Transverse colon (tissue), 4 donors: ENCODE measurements around the gene CST9. TPM values are rescaled to one million over a fixed set of nuclear protein-coding genes. Genes with fewer than 3 reads are reported as not detected.

ENCODE experiments used
- DNase-seq: peaks from one replicate; pipeline ENCODE4 v3.0.0-alpha.2; 2019
- H3K27ac ChIP-seq, 4 donors: fragments of 200-600 bp; sonication (generic); 2 replicates each; pipeline ENCODE4 v1.5.1; 2016 to 2018; ENCODE audit warnings: inconsistent platforms in 4 of 4
- H3K27me3 ChIP-seq: fragments of 200-600 bp; sonication (generic); 2 replicates; pipeline ENCODE4 v1.5.1; 2017; ENCODE audit warnings: inconsistent platforms
- H3K36me3 ChIP-seq, 4 donors: fragments of 200-600 bp; sonication (generic); 2 replicates each; pipeline ENCODE4 v1.5.1; 2017 to 2019; ENCODE audit warnings: inconsistent platforms in 4 of 4
- H3K4me1 ChIP-seq, 4 donors: fragments of 200-600 bp; sonication (generic); 2 replicates each; pipeline ENCODE4 v1.5.1; 2017 to 2020; ENCODE audit warnings: inconsistent platforms in 4 of 4
- H3K4me3 ChIP-seq, 4 donors: fragments of 200-600 bp; sonication (generic); 1 replicate in 1 of 4; 2 replicates in 3 of 4; pipeline versions ENCODE4 v1.5.1 to v1.6.1; 2017 to 2019; ENCODE audit warnings: inconsistent platforms in 4 of 4
- H3K9me3 ChIP-seq, 2 donors: fragments of 200-600 bp; sonication (generic); 2 replicates each; pipeline ENCODE4 v1.5.1; 2017 to 2019; ENCODE audit warnings: inconsistent platforms in 2 of 2
- EP300 ChIP-seq: sonication (generic); formaldehyde crosslinking; IDR thresholded peaks from one replicate; pipeline ENCODE4 v1.6.1; 2017; ENCODE audit warnings: antibody characterized with exemption, low read depth
- POLR2A ChIP-seq: fragments of 450-650 bp; IDR thresholded peaks from one replicate; pipeline ENCODE4 v1.6.1; 2016; ENCODE audit warnings: antibody characterized with exemption, mild to moderate bottlenecking, moderate library complexity
- POLR2AphosphoS5 ChIP-seq, 3 donors: sonication (generic); formaldehyde crosslinking; IDR thresholded peaks; one replicate each; pipeline ENCODE4 v1.6.1; 2016; ENCODE audit warnings: antibody characterized with exemption in 3 of 3
- WGBS, 2 donors: methylation state at CpG; one replicate each; pipeline ENCODE4 v1.1.5; 2018; ENCODE audit warnings: low coverage in 1 of 2; 5-methylcytosine and 5-hydroxymethylcytosine counted together
- in situ Hi-C, 4 donors: fragments of 200-750 bp; cut with MboI; loops; one replicate each; pipeline versions ENCODE4 v1.15.0 to v1.15.1; 2017; ENCODE audit warnings: low sequenced_read_pairs in 3 of 4, low pct_ligation_motif_present in 1 of 4, low pct_unique_long_range_greater_than_20kb in 1 of 4
- intact Hi-C: fragments of 100-400 bp; cut with DNase I; formaldehyde crosslinking; loops from one replicate; pipeline ENCODE4 v1.15.1; 2023; ENCODE audit warnings: low total_unique reads
- total RNA-seq, 4 donors: library from RNA; depleted of rRNA; stranded (reverse); fragments of >200 nt; gene quantifications; one replicate each; pipeline ENCODE4 v1.1.0, GENCODE V29; 2016
- TF ChIP-seq, protein P1 (sequence below), 5 experiments: fragments of 200-600 bp in 3 of 5; fragments of 450-650 bp in 2 of 5; sonication (generic) in 3 of 5; IDR thresholded peaks; 1 replicate in 2 of 5; 2 replicates in 3 of 5; pipeline ENCODE4 v1.5.1; 2016 to 2017; ENCODE audit warnings: antibody characterized with exemption in 5 of 5, inconsistent platforms in 3 of 5, mild to moderate bottlenecking in 2 of 5, moderate library complexity in 1 of 5

CST9 gene
- total RNA-seq, 4 donors from 2014 or later: not detected

DNA sequence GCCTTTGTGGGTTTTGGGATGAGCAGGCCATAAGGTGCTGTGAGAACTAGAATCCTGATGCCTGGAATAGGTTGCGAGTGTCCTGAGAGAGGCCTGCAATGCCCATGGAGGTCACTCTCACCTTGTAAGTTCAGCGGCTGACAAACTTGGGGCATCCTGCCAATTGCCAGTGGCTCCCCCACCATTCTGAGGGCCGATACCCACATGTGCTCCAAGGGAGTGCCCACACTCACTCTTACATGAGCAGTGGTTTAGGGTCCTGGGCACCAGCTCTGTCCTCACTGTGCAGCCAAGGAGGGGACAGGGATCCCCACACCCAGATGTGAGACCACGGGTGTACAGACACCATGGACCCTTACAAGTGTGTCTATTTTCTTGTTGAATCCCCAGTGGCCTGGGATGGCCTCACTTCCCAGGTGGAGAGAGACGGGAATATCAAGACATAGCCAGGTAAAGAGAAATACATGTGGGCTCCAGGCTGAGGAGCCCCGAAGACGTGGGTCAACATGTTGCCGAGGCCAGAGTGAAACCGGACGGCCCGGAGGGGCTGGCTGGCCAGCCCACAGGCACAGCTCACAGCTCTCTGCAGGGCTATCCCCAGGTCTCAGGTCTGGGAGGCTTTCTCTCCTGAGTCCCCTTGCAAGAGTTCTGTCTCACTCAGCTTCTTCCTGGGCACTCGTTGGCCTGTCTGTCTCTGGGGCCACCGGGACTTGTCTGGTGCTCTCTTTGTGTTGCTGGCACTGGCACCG, 2.0 kb upstream of the CST9 start:
- Histone ChIP-seq H3K4me3 (no peak overlapping the region), H3K36me3 (no peaks in the 10 kb centered on the region), H3K27me3 (no peaks in the 10 kb centered on the region), H3K9me3 (no peaks in the 10 kb centered on the region), H3K27ac (no peak overlapping the region), H3K4me1 (no peaks in the 10 kb centered on the region)
- DNase-seq: no peak
- TF ChIP-seq POLR2AphosphoS5 (IDR thresholded peaks at IDR 0.05) (no peak), EP300 (no peak), POLR2A (no peak)
- TF ChIP-seq, protein P1, sequence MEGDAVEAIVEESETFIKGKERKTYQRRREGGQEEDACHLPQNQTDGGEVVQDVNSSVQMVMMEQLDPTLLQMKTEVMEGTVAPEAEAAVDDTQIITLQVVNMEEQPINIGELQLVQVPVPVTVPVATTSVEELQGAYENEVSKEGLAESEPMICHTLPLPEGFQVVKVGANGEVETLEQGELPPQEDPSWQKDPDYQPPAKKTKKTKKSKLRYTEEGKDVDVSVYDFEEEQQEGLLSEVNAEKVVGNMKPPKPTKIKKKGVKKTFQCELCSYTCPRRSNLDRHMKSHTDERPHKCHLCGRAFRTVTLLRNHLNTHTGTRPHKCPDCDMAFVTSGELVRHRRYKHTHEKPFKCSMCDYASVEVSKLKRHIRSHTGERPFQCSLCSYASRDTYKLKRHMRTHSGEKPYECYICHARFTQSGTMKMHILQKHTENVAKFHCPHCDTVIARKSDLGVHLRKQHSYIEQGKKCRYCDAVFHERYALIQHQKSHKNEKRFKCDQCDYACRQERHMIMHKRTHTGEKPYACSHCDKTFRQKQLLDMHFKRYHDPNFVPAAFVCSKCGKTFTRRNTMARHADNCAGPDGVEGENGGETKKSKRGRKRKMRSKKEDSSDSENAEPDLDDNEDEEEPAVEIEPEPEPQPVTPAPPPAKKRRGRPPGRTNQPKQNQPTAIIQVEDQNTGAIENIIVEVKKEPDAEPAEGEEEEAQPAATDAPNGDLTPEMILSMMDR (IDR thresholded peaks at IDR 0.05): no peak
- WGBS, 2 donors: 91% methylated on average over 14 of the region's 14 CpGs; no CpG with 5 or more reads in 1 of the 2 donors
- intact Hi-C loops: loop anchor here (5.0 kb wide), 1 partner anchor 165 kb away; no protein-coding TSS in a partner anchor
- in situ Hi-C loops: loop anchor here in 2 of 4 donors (10.0 to 25.0 kb wide), 4 partner anchors 163 to 920 kb away; partner anchors contain the start of gene CSTL1 (in 1 of the 2)

DNA sequence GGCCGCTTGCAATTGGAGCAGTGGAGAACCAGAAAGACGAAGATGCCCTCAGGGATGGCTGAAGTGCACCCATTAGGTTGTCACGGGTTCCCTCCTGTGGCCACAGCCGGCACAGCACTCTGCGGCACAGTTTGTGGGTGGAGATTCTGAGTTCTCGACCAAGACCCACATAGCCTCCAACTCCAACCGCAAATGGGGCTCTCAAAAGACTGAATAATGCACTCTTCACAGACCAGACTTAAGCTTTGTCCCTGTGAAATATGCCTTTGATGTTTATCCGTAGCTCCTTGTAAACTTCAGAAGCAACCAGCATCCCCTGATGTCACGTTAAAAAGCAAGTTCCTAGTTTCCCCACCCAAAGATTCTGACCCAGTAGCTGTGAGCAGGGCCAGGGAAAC, 934 bp upstream of the CST9 start:
- no peaks in the 10 kb centered on the region for H3K9me3 ChIP-seq
- no peaks in the 10 kb centered on the region for H3K27me3 ChIP-seq
- no peak overlapping the region for H3K4me3 ChIP-seq
- in situ Hi-C loops: loop anchor here in 2 of 4 donors (10.0 to 25.0 kb wide), 4 partner anchors 162 to 919 kb away; partner anchors contain the start of gene CSTL1 (in 1 of the 2)
- DNase-seq: peak; percentile 78
- 0 to 13% methylated on average over 1 to 9 of the region's 9 CpGs for WGBS, 2 donors
- TF ChIP-seq, protein P1 (IDR thresholded peaks at IDR 0.05): peak; percentile 83 to 89 (median 84)
- TF ChIP-seq POLR2A: no peak
- no peak for TF ChIP-seq POLR2AphosphoS5 (IDR thresholded peaks at IDR 0.05)
- no peak for TF ChIP-seq EP300
- H3K4me1 ChIP-seq: no peaks in the 10 kb centered on the region
- intact Hi-C loops: loop anchor here (5.0 kb wide), 1 partner anchor 164 kb away; no protein-coding TSS in a partner anchor
- H3K27ac ChIP-seq: no peak overlapping the region
- H3K36me3 ChIP-seq: no peaks in the 10 kb centered on the region

DNA sequence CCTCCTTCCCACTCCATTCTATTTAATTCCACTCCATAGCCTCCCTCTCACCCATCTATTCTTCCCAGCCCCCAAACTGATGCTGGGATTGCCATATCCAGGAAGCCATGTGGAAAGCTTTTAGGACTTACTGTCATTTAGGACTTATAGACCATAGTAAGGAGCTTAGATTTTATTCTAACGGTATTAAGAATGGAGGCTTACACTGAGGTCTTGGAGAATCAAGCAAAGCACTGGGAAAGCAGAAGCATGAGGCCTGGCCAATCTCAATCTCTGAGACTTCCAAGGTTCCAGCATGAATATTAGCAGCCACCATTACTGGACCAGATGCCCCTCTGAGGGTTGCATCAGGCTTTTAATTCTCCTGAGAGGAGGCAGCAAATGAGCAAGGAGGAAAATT, 1.4 kb downstream of the CST9 start:
- 60% methylated on average over 1 of the region's 1 CpG; no CpG with 5 or more reads in 1 of the 2 donors for WGBS, 2 donors
- H3K4me1 ChIP-seq: no peaks in the 10 kb centered on the region
- H3K27ac ChIP-seq: no peak overlapping the region
- H3K36me3 ChIP-seq: no peaks in the 10 kb centered on the region
- in situ Hi-C loops (loop anchor here in 2 of 4 donors (10.0 to 25.0 kb wide), 4 partner anchors 160 to 917 kb away; partner anchors contain the start of gene CSTL1 (in 1 of the 2)), intact Hi-C loops (no loop called here)
- no peaks in the 10 kb centered on the region for H3K9me3 ChIP-seq
- no peak for DNase-seq
- TF ChIP-seq, protein P1 (IDR thresholded peaks at IDR 0.05): no peak
- no peak for TF ChIP-seq POLR2AphosphoS5 (IDR thresholded peaks at IDR 0.05)
- no peak for TF ChIP-seq POLR2A
- TF ChIP-seq EP300: no peak
- no peaks in the 10 kb centered on the region for H3K27me3 ChIP-seq
- no peak overlapping the region for H3K4me3 ChIP-seq

DNA sequence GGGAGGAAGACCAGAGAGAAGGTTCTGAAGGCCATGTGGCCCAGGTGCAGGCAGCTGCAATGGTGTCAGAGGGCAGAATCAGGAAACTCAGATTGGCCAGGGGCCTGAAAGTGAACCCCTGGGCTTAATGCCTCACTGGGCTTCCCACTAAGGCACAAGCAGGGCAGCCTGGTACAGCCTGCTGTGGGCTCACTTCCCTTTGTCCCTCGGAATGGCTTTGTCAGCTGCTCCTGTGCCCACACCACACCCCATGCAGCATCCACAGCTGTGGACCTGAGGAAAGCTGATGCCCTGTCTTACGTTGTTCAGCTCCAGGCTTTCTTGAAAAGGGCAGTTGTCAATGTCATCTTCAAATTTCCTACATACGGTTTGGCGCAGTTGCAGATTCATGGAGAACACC, 2.4 kb downstream of the CST9 start:
- no peaks in the 10 kb centered on the region for H3K27me3 ChIP-seq
- intact Hi-C loops (no loop called here), in situ Hi-C loops (loop anchor here in 2 of 4 donors (10.0 to 25.0 kb wide), 4 partner anchors 159 to 916 kb away; partner anchors contain the start of gene CSTL1 (in 1 of the 2))
- H3K36me3 ChIP-seq: no peaks in the 10 kb centered on the region
- no peak overlapping the region for H3K27ac ChIP-seq
- DNase-seq: no peak
- H3K4me1 ChIP-seq: no peaks in the 10 kb centered on the region
- WGBS, 2 donors: 93% methylated on average over 3 of the region's 4 CpGs; no CpG with 5 or more reads in 1 of the 2 donors
- no peak overlapping the region for H3K4me3 ChIP-seq
- TF ChIP-seq, protein P1 (IDR thresholded peaks at IDR 0.05): no peak
- TF ChIP-seq POLR2A (no peak), POLR2AphosphoS5 (IDR thresholded peaks at IDR 0.05) (no peak), EP300 (no peak)
- H3K9me3 ChIP-seq: no peaks in the 10 kb centered on the region
